GM20000 (cell line): Measurements from ENCODE around the gene WWOX.

Experiments used
- DNase-seq: peaks from one replicate; pipeline ENCODE4 v3.0.0; 2012; ENCODE audit warnings: low spot score
- TF ChIP-seq, protein P1 (sequence below): IDR thresholded peaks from 2 replicates; pipeline ENCODE4 v1.5.1; 2012; ENCODE audit warnings: mild to moderate bottlenecking, control low read depth; ENCODE audit errors: extremely low read depth, missing control alignments

The WWOX gene

DNA sequence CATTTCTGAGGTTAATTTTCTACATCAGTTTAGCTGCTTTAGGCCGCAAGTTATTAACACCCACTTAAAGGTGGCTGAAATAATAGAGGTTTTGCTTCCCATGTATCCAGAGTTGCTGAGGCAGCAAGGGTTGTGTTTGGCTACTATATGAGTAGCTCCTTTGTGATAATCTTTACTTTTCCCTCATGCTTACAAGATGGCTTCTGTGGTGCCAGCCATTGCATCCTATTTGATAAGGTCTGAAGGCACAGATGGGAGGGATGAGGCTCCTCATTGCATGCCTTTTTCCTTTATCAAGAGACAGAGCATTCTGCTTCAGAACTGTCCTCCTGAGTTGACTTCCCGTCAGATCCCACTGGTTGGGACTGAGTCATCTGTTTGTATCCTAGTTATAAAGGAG lies 340.2 kb downstream of the WWOX start:
- DNase-seq, result no peak
- TF ChIP-seq, protein P1, sequence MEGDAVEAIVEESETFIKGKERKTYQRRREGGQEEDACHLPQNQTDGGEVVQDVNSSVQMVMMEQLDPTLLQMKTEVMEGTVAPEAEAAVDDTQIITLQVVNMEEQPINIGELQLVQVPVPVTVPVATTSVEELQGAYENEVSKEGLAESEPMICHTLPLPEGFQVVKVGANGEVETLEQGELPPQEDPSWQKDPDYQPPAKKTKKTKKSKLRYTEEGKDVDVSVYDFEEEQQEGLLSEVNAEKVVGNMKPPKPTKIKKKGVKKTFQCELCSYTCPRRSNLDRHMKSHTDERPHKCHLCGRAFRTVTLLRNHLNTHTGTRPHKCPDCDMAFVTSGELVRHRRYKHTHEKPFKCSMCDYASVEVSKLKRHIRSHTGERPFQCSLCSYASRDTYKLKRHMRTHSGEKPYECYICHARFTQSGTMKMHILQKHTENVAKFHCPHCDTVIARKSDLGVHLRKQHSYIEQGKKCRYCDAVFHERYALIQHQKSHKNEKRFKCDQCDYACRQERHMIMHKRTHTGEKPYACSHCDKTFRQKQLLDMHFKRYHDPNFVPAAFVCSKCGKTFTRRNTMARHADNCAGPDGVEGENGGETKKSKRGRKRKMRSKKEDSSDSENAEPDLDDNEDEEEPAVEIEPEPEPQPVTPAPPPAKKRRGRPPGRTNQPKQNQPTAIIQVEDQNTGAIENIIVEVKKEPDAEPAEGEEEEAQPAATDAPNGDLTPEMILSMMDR, result no peak

DNA sequence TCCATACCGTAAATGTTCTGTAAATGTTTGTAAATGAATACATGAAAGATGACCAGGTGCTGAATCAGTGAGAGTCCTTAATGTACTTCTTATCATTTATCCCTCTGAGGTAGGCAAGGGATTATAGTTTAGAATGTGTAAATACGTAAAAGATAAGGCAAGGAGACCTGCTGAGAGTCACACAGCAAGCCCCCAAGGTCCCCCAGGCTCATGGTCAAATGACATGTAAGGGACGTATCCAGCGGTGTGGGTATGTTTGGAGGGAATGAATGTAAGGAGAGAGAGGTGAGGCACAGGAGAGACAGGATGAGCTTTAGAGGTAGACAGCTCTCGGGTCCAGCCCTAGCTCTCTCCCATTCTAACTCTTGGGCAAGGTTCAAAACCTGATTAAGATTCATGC lies 341.8 kb downstream of the WWOX start:
- DNase-seq, result no peak
- TF ChIP-seq, protein P1, result no peak

DNA sequence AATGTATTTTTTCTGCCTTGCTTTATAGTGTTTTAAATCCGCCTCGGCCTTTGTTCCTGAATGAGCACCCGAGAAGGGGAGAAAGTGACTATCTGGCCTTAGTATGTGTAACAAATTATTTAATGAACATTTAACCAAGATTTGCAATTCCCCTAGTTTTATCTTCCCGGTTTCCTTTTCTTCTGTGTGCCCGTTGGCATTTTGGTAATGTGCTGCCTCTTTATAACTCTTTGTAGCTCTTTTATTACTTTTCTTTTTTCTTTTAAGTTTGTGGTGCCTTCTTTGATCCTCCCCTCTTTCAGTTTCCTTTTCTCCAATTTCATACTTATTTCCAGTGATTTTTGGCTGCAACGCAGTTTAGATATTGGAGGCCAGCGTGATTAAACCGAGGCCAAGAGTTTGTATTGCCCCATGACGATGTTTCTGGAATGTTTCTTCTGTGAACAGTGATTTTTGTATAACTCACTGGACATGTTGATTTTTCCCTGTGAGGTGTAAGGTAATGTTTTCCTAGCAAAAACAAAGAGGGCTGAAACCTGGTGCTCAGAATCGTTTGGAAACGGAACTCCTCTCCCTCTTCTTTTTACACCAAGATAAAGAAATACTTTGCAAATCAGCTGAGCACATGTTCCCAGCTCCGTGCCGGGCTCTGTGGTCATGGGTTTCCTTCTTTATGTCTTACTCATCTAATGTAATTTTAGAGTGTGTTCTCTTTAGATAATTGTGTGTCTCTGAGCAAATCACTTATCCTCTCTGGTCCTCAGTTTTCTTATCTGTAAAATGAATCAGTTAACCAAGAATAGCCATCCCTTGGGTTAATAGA lies 344.3 kb downstream of the WWOX start:
- DNase-seq, result no peak
- TF ChIP-seq, protein P1, result no peak

DNA sequence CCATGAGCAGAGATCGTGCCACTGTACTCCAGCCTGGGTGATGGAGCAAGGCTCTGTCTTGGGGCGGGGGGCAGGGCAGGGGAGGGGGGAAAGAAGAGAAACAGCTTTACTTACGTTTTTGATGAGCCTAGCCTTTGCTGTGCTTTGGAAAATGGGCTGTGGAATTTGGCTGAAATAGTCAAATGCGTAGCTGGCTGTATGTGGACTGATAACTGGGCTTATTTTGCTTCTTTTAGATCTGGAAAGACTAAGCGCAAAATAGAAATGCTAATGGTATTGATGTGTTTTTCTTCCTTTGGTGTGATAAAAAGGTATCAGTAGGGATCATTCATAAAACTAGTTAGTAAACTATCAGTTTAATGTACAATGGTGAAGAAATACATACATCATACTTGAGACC lies 346.4 kb downstream of the WWOX start:
- no peak for DNase-seq
- TF ChIP-seq, protein P1, result no peak

DNA sequence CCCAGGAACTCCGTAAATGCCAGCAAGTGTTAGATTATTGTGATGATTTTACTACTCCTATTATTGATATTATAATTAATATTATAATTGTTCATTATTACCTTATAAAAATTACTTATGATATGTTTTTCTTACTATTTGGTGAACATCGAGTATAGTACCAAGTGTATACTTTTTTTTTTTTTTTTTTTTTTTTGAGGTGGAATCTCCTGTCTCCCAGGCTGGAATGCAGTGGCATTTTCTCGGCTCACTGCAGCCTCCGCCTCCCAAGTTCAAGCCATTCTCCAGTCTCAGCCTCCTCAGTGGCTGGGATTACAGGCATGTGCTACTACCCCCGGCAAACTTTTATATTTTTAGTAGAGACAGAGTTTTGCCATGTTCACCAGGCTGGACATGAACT lies 347.0 kb downstream of the WWOX start:
- DNase-seq, result no peak

DNA sequence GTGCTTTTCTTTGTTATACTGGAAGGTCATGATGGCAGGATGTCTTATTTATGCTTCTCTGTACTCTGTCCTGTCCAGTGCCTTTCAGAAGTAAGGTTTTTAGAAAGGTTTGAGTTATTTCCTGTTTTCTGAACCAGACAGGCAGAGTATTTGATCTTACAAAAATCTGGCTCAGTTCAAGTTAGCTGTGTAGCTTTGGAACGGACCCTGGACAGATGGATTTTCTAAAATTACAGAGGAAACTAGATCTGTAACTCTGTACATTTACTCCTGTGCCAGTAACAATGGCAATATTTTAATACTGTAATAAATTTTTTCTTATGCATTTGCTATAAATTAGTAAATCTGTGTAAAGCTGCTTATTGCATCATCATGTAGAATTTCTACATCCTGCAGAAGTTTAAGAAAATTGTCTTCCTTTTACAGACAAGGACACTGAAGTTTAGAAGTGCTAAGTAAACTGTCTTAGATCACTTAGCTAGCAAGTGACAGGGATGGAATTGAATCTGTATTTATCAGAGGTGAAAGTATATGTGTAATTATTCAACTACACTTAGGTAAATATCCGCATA lies 347.6 kb downstream of the WWOX start:
- no peak for DNase-seq
- TF ChIP-seq, protein P1, result no peak

More for the DNA sequence above, 347.0 kb downstream of the WWOX start:
- TF ChIP-seq, protein P1, result no peak

DNA sequence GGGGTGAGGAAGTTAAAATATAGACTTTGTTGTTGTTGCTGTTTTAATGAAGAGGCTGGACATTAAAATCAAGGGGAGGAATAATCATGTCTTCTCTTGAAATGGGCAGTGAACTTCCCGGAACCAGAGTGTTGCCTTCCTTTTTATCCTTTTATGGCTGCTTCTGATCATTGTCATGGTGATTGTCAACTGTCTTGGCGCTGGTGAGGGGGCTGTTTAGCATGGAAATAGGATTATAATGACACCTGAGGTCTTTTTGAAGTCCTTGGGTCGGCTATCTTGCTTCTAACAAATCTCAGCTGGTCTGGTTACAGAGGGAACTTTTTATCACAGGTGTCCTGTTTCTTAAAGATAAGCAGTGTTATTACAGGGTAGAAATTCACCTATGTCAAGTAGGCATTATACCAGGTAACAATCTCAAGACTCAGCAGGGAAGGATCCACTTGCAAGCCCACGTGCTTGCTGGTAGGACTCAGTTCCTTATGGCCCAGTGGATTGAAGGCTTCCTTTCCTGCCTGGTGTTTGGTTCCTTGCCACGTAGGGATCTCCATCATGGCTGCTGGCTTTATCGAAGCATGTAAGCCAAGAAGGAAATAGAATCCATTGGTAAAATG lies 349.3 kb downstream of the WWOX start:
- no peak for DNase-seq
- TF ChIP-seq, protein P1, result no peak
